Measurements from ENCODE around the gene PIGL. TPM values are rescaled to one million over a fixed set of nuclear protein-coding genes. Genes with fewer than 3 reads are reported as not detected.
A peak's percentile ranks its signal among the peaks of the same experiment; 100 is the strongest.

The PIGL gene
- total RNA-seq, 1 donor from 2014 or later: 37.1 TPM

GRCh38 chr17:16319969-16320368 is 103.0 kb downstream of the PIGL start:
- Mint-ChIP-seq H3K4me1 (ENCODE audit: low read depth) (no peaks in the 10 kb centered on the region), H3K27me3 (no peaks in the 10 kb centered on the region), H3K27ac (no peak overlapping the region), H3K36me3 (ENCODE audit: insufficient read depth) (peaks cover 5% of the 10 kb centered on the region), H3K9me3 (ENCODE audit: low read depth) (no peaks in the 10 kb centered on the region), H3K4me3 (ENCODE audit: low read depth) (no peak overlapping the region)
- DNase-seq (ENCODE audit: low spot score, unreplicated experiment): no peak
- no peak for TF ChIP-seq CTCF (IDR thresholded peaks at IDR 0.05; ENCODE audit: unreplicated experiment)

GRCh38 chr17:16322636-16323035 is 105.6 kb downstream of the PIGL start:
- Mint-ChIP-seq H3K27ac (no peak overlapping the region), H3K4me3 (ENCODE audit: low read depth) (no peak overlapping the region)
- no peak for DNase-seq (ENCODE audit: low spot score, unreplicated experiment)

GRCh38 chr17:16325964-16326363 is 109.0 kb downstream of the PIGL start:
- Mint-ChIP-seq H3K27me3 (no peaks in the 10 kb centered on the region), H3K4me3 (ENCODE audit: low read depth) (no peak overlapping the region), H3K36me3 (ENCODE audit: insufficient read depth) (peaks cover 5% of the 10 kb centered on the region), H3K9me3 (ENCODE audit: low read depth) (no peaks in the 10 kb centered on the region), H3K4me1 (ENCODE audit: low read depth) (peaks cover 5% of the 10 kb centered on the region), H3K27ac (peak overlapping the region; percentile 56)
- DNase-seq (ENCODE audit: low spot score, unreplicated experiment): no peak
- no peak for TF ChIP-seq CTCF (IDR thresholded peaks at IDR 0.05; ENCODE audit: unreplicated experiment)

More at GRCh38 chr17:16322636-16323035, 105.6 kb downstream of the PIGL start:
- H3K9me3 Mint-ChIP-seq (ENCODE audit: low read depth): no peaks in the 10 kb centered on the region
- no peak for TF ChIP-seq CTCF (IDR thresholded peaks at IDR 0.05; ENCODE audit: unreplicated experiment)
- peaks cover 4% of the 10 kb centered on the region for H3K36me3 Mint-ChIP-seq (ENCODE audit: insufficient read depth)
- H3K4me1 Mint-ChIP-seq (ENCODE audit: low read depth): no peaks in the 10 kb centered on the region
- H3K27me3 Mint-ChIP-seq: no peaks in the 10 kb centered on the region

- TF ChIP-seq CTCF (IDR thresholded peaks at IDR 0.05; ENCODE audit: unreplicated experiment): no peak
- Mint-ChIP-seq H3K27me3 (no peaks in the 10 kb centered on the region), H3K4me3 (ENCODE audit: low read depth) (no peak overlapping the region), H3K36me3 (ENCODE audit: insufficient read depth) (peaks cover 6% of the 10 kb centered on the region), H3K4me1 (ENCODE audit: low read depth) (peaks cover 7% of the 10 kb centered on the region), H3K9me3 (ENCODE audit: low read depth) (no peaks in the 10 kb centered on the region), H3K27ac (no peak overlapping the region)
- DNase-seq (ENCODE audit: low spot score, unreplicated experiment): no peak
Measured at GRCh38 chr17:16327018-16327417, 110.0 kb downstream of the PIGL start.

- Mint-ChIP-seq H3K27me3 (no peaks in the 10 kb centered on the region), H3K36me3 (ENCODE audit: insufficient read depth) (peaks cover 4% of the 10 kb centered on the region), H3K9me3 (ENCODE audit: low read depth) (no peaks in the 10 kb centered on the region), H3K27ac (peak overlapping the region; percentile 27), H3K4me3 (ENCODE audit: low read depth) (no peak overlapping the region), H3K4me1 (ENCODE audit: low read depth) (peaks cover 7% of the 10 kb centered on the region)
- no peak for TF ChIP-seq CTCF (IDR thresholded peaks at IDR 0.05; ENCODE audit: unreplicated experiment)
- DNase-seq (ENCODE audit: low spot score, unreplicated experiment): no peak
Measured at GRCh38 chr17:16328997-16329396, 112.0 kb downstream of the PIGL start.

Data from progenitor cell of endocrine pancreas (in vitro differentiated cells).